Stimulated activated CD4-positive, alpha-beta T cell treated with anti-CD3 and anti-CD28 coated beads, Interleukin-2, amount 100 ng/mL, for 48 hours (primary cell): Measurements from ENCODE around the gene HTR7.

Source experiments
- DNase-seq, 2 donors: peaks; one replicate each; pipeline ENCODE4 v3.0.0-alpha.2; 2020

Gene HTR7

GRCh38 chr10:90732581-90732980 is 125.3 kb downstream of the HTR7 start:
- no peak for DNase-seq

- no peak for DNase-seq
These were observed 134.3 kb downstream of the HTR7 start for GRCh38 chr10:90723416-90724068.

DNA sequence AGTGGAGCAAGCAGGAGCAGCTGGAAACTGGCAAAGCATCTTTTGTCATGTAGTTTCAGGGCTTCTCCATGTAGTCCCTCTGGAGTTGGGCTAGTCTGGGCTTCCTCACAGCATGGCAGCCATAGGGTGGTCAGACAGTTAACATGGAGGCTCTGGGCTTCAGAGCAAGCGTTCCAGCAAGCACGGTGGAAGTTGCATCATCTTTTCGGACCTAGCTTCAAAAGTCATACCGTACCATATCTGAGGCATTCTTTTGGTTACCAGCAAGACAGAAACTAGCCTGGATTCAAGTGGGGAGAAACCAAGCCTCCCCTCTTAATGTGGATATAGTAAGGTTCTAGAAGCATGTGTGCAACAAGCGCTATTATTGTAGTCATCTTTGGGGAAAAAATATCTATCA is 135.0 kb downstream of the HTR7 start:
- DNase-seq, result no peak

GRCh38 chr10:90718182-90718581 is 139.7 kb downstream of the HTR7 start:
- DNase-seq, result no peak

GRCh38 chr10:90712529-90712928 is 145.3 kb downstream of the HTR7 start:
- DNase-seq, result no peak

DNA sequence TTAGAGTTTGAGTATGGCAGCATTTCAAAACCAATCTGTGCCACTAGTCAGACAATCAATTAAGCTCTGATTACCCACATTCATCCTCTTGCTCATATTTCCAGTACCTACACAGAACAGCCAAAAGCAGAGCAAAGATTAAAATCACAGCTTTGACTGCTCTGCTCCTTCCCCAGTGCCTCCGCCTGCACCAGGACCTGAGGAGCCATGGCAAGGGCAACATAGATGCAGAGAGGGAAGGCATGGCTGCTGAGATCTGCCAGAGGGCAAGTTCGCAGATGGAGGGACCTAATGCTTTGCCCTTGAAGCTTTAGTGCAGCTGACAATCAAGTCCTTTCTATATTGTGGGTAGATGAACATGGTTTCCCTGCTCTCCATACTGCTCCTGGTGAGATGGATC is 148.1 kb downstream of the HTR7 start:
- DNase-seq, result no peak

DNA sequence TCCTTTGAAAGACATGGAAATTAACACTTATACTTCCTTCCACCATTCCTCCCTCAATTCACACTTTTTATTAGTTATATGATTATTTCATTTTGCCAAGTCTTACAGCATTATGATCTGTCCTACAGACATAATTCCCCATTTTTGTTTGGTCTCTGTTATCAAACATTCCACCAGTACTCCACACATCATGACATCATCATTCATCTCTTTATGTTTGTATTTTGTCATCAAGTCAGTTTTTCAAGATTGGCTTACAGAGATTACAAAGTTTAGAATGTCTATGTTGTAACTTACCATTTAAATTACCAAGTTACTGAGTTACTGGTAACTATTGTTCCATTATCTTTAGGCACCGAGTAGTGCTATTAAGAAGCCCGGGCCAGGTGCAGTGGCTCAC is 150.2 kb downstream of the HTR7 start:
- no peak for DNase-seq

DNA sequence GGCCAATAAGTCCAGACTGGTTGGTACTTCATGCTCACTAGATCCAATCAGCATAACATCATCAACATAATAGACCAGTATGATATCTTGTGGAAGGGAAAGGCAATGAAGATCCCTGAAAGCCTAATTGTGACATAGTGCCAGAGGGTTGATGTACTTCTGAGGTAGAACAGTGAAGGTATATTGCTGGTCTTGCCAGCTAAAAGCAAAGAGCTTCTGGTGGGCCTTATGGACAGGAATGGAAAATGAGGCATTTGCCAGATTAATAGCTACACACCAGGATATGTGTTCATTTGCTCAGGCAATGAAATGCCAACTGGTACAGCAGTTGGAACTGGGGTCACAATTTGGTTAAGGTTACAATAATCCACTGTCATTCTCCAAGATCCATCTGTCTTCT is 156.4 kb downstream of the HTR7 start:
- DNase-seq, result no peak

DNA sequence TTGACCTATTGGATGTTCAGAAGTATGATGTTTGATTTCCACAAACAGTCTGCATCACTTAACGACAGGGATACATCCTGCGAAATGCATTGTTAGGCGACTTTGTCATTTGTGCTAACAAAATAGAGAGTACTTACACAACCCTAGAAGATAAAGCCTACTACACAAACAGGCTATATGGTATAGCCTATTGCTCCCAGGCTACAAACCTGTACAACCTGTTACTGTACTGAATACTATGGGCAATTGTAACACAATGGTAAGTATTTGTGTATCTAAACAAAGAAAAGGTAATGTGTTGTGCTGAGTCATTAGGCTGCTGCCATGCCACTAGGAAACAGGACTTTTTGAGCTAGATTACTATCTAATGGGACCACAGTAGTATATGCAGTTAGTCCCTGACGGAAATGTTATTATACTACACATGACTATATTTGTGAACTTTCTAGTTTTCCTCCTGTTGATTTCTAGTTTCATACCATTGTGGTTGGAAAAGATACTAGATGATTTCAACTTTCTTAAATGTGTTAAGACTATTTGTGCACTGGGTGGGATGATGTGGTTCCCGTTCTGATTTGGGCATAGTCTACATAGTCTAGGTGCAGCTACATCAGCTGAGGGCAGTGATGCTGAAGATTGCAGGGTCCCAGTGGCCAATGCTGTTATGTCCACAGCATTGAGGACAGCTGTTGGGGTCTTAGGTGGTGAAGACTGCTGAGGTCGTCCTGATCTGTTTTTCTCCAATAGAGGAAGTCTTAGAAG is 161.7 kb downstream of the HTR7 start:
- no peak for DNase-seq
